HEK293T (cell line): Measurements from ENCODE around the gene CNTRL.

Source experiments
- ARNT ChIP-seq: fragments of 450-650 bp; IDR thresholded peaks from 2 replicates; pipeline ENCODE4 v1.6.1; 2017; ENCODE audit warnings: mild to moderate bottlenecking
- BHLHE40 ChIP-seq: fragments of 450-650 bp; IDR thresholded peaks from 2 replicates; pipeline ENCODE4 v1.6.1; 2016; ENCODE audit warnings: mild to moderate bottlenecking, moderate library complexity, borderline replicate concordance
- CTBP1 ChIP-seq: fragments of 450-650 bp; IDR thresholded peaks from 2 replicates; pipeline ENCODE4 v1.6.1; 2016; ENCODE audit warnings: borderline replicate concordance
- ELF4 ChIP-seq: fragments of 450-650 bp; IDR thresholded peaks from 2 replicates; pipeline ENCODE4 v1.6.1; 2017; ENCODE audit warnings: antibody characterized with exemption
- FOXK2 ChIP-seq: fragments of 450-650 bp; IDR thresholded peaks from 2 replicates; pipeline ENCODE4 v1.6.1; 2016; ENCODE audit warnings: mild to moderate bottlenecking
- FOXM1 ChIP-seq: fragments of 450-650 bp; IDR thresholded peaks from 2 replicates; pipeline ENCODE4 v1.6.1; 2017; ENCODE audit warnings: mild to moderate bottlenecking, borderline replicate concordance
- HDGF ChIP-seq: fragments of 450-650 bp; IDR thresholded peaks from 2 replicates; pipeline ENCODE4 v1.6.1; 2017; ENCODE audit warnings: antibody characterized with exemption, borderline replicate concordance
- L3MBTL2 ChIP-seq: fragments of 450-650 bp; conservative IDR thresholded peaks from 2 replicates; pipeline ENCODE4 v1.6.1; 2016; ENCODE audit warnings: mild to moderate bottlenecking
- NFRKB ChIP-seq: fragments of 450-650 bp; IDR thresholded peaks from 2 replicates; pipeline ENCODE4 v1.6.1; 2016; ENCODE audit warnings: mild to moderate bottlenecking, moderate library complexity
- SP1 ChIP-seq: fragments of 450-650 bp; IDR thresholded peaks from 2 replicates; pipeline ENCODE4 v1.6.1; 2017
- SUZ12 ChIP-seq: fragments of 450-650 bp; IDR thresholded peaks from 2 replicates; pipeline ENCODE4 v1.6.1; 2016; ENCODE audit warnings: mild to moderate bottlenecking
- TARDBP ChIP-seq: fragments of 450-650 bp; IDR thresholded peaks from 2 replicates; pipeline ENCODE4 v1.6.1; 2016
- ZNF384 ChIP-seq: fragments of 450-650 bp; IDR thresholded peaks from 2 replicates; pipeline ENCODE4 v1.6.1; 2016

DNA sequence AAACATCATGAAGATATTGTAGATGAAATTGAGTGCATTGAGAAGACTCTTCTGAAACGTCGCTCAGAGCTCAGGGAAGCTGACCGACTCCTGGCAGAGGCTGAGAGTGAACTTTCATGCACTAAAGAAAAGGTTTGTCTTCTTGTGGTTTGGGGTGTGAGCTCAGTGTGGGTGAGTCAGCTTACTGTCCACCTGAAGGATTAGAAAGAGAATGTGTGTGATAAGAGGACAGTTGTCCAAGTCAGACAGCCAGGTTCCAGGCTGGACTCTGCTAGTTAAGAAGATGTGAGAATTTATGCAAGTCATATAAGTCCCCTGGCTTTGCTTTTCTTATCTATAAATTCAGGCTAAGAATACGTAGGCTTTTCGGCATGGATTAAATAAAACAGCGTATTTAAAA lies 80.0 kb downstream of the CNTRL start:
- TF ChIP-seq SP1 (no peak), ARNT (no peak), BHLHE40 (no peak), HDGF (no peak), TARDBP (no peak), FOXM1 (no peak), NFRKB (no peak), SUZ12 (no peak), FOXK2 (no peak), L3MBTL2 (no peak), CTBP1 (no peak), ELF4 (no peak), ZNF384 (no peak)
